Occipital lobe (tissue), 2 donors: ENCODE measurements around the gene OSM. TPM values are rescaled to one million over a fixed set of nuclear protein-coding genes. Genes with fewer than 3 reads are reported as not detected.

Experiments
- DNase-seq: peaks from one replicate; lab custom pipeline; 2025; lab: John Stamatoyannopoulos, UW
- total RNA-seq: library from RNA; depleted of rRNA; stranded (reverse); fragments of >200 nt; gene quantifications from one replicate; pipeline ENCODE4 v1.2.3, GENCODE V29; 2014

Gene OSM
- total RNA-seq, 1 donor from 2014 or later: 0.31 TPM

DNA sequence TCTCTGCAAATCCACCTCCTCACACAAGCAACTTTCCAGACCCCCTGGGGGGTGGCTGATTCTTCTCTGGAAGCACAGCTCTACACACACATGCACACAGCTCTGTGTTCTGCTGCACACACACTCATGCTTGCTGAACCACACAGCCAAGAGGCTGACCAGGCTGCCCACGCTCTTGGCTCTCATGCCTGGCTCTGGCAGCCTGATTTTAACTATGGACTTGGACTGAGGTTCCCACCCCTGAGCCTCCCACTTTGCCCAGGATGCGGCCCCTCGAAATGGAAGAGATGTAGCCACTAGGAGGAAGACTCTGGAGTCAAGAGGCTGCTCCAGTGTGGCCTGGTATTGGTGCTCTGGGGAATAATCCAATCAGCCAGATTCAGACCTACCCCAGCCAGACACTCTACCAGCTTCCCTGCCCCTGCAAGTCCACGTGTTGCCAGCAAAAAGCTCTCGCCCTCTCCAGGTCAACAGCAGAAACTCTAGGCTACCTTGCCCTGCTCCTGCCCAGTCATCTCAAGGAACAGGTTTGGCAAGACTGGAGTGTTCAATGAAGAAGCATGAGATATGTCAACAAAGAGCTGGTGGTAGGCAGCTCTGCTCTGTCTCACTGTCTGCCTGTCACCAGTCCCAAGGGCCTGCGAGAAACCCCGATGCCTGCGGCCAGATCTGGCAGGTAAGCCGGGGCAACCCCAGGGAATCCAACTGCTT is 31.5 kb upstream of the OSM start:
- no peak for DNase-seq

DNA sequence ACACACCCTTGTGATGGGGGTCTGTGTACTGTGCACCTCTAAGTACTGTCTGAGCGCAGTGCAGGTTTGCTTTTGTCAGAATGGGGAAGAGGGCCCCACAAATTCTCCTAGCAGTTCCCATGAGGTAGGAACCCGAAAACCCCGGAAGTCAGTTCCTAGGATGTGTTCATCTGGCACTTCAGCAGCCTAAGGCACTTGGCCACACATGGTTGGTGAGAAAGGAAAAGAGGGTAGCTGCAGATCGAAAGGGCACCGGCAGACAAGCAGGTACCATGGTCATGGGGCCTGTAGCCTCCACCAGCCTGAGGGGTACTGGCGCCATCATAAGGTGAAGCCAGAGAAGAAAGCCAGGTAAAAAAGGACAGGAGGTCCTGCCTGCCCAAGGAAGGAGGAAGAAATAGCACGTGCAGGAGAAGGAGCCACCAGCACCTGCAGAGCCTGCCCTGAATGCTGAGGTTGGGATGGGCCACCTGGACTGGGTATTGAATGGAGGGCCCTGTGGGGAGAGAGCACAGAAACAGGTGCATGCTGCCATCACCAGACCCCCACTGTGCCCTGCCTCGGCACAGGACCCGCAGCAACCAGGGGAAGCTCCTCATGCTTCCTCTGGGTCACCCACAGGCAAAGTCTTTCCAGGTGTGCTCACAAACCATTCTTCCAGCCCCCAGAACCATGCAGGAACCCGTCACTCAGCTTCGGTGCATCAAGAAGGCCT is 30.8 kb upstream of the OSM start:
- DNase-seq: no peak

DNA sequence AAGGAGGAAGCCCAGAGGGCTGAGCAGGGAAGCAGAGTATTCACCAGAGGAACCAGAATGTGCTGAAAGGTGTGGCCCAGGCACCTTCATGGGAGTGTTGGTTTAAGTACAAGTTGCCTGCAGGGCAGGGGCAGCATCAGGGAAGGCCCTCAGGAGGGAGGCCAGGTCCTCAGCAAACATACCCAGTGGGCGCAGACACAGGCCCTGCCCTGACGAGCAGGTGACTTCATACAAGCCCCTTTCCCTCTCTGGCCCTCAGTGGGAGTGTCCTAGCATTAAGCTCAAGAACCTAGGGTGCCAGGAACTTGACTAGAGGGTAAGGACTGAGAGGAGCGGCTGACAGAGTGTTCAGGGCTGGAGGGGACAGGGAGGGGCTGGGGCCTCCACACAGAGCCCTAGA is 30.2 kb upstream of the OSM start:
- DNase-seq: no peak

DNA sequence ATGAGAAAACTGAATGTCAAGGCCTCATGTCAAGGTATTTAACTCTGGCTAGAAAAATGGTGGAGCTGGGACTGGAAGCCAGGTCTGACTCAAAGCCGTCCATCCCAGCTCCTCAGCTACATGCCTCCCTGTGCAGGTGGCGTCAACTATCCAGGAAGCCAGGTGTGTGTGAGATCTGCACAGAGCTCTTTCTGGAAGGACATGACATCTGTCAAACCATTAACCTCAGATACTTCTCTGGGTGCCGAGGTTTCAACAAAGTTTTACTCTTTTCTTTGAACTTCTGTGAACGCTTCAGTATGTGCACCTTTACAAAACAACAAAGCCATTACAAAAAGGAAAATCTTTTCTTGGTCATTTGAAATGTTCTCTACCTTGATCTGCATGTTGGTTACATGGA is 29.7 kb upstream of the OSM start:
- DNase-seq: no peak

DNA sequence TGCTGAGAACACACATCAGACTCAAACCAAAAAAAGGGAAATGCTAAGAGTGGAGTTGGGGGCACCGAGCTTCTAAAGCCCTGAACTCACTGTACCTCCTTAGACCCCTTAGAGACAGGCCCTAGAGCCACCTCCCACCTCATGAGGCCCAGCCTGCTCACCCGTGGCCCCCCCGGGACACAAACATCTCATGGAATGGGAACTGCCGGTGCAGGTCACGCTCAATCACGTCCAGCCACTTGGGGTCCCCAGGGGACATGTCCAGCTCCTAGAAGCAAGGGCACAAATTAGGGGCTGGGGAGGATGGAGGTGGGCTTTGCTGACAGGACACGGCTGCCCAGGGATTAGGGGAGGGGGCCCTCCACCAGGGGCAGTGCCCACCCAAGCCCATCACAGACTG is 28.9 kb upstream of the OSM start:
- DNase-seq: no peak

DNA sequence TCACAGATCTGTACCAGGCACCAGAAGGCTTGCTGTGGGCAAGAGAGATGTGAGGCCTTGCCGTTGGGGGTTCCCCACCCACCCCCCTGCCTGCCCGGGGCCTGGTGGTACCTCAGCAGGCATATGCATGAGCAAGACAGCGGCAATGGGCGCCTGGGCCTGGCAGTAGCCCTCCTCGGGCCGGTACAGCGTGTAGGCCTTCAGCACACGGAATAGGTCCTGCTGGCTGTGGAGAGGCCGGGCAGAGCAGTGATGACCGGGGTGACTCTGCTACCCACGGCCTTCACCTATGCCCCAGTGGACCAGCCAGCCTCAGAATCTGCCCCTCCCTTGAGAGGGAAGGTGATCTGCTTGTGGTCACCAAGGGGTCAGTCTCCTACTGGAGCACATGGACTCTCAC is 28.2 kb upstream of the OSM start:
- DNase-seq: no peak

DNA sequence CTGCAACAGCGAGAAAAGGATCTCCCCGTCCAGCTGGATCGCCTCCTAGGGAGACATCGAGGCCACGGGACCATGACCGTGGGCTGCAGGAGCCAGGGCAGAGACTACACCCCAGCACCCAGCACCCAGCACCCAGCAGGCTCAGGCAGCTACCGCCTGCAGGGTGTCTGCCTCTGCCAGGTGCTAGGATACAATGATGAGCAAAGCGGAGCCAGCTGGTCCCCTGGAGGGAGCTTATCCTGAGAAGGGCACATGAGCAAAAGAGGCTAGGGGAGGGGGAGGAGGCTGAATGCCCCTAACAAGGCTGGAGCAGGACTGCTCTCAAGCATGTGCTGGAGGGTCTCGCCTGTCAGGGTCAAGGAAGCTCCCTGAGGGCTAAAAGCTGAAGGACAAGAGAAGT is 27.4 kb upstream of the OSM start:
- no peak for DNase-seq

DNA sequence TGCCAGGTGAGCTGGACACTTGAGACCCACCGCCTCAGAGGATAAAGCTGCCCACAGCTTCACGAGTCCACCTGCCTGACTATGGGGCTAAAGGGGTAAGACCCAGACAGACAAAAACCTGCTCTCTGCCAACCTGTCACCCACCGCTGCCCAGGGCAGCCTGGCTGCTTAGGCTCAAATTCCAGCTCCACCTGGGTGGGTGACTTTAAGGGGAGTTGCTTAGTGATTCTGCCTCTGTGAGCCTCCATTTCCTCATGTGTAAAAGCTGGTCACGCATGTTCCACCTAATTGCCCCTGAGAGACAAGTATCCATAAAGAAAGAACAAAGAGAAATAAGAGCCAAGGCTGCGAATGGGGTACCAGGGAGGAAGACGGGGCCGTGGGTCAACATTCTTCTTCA is 26.4 kb upstream of the OSM start:
- DNase-seq: no peak

DNA sequence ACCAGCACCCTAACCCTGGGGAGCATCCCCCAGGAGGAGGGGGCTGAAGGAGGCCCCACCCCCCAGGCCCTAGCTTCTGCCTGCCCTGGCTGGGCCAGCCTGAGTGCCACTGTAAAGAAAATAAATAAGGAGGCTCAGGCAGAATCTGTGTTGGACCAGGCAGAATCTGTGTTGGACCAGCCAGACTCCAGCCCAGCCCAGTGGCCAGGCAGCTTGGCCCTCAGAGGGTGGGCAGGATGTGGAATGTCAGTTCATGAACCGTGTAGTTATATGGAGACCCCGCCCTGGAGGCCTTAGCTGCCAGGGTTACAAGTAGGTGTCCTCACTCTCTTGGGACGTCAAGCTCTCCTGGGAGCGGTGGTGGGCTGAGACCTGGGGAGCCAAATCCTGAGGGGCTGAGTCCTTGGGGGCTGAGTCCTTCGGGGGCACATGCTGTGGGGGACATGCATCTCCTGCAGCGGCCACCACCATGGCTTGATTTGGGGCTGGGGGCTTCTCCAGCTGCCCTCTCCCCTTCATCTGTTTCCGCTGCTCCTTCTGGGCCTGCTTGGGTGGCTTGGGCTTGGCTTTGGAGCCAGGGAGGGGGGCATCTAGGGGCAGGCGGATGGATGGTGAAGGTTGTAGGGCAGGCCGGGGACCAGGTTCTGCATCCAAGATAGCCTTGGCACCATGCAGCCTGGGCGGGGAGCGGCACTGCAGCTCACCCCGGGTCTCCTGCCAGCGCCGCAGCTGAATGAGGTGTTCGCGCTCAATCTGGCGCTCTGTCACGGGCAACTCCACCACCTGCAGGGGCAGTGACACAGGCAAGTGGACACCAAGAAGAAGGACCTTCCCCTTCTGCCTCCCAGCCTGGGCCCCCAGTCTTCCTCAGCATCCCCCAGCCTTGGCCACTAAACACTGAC is 25.7 kb upstream of the OSM start:
- no peak for DNase-seq

DNA sequence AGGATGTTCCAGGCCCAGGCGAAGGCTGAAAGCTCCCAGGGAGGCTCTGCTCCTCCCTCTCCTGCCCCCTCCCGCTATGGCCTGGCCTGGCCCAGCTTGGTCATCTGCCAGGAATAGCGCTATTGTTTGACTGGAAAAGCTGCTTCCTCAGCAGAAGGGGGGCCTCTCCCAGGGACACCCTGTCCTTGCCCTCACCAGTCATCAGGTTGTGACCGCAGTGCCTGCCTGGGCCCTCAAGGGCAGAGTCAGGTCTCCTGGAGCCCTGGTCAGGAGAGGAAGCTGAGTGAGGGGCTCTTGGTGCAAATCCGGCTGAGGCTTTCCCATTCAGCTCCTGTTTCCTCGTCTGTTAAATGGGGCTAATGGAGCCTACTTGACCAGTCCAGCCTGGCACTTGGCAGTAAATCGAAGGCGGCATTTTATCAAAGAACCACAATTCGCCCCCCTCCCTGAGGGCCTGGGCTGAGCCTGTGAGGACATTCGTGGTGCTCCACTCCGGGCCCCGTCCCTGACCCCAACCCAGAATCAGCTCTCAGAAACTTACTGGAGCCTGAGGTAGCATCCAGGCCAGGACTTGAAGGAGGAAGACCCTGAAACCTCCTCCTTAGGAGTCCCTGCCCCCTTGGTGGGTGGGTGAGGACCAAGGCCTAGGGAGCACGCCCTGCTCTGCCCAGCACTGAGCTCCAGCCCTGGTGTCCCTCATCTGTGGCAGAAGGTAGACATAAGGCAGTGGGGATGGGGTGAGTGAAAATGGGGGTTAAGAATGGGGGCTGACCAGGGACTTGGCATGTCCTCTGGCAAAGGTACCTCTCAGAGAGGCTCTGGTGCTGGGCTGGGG is 24.6 kb upstream of the OSM start:
- DNase-seq: peak; percentile 74

DNA sequence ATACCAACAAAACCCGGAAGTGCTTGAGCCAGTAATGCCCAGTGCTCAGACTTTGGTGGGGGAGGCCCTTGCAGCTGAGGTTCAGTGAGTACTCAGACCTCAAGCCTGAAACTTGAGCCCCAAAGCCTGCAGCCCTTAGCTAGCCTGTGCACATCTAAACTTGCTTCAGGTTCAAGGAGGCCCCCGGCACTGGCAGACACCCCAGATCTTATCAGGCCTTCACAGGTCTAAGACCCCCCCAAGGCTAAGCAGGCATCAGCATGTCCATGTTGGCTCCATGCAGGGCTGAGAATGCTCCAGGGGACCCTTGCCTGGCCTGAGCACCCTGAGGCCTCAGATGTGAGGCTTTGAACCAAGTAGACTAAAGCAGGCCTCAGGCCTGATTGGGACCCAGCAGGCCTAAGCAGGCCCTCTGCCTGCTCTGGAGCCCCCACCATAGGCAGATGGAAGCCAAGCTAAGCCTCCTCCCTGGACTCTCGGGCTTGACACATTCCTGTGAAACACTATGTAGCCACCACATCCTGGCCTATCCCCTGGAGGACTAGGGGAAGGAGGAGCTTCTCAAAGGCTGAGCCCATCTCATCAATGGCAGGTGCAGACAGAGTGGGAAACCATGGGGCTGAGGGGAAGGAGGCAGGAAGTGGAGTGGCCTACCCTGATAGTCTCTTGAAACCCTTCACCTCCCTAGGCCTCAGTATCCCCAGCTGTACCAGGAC is 23.8 kb upstream of the OSM start:
- DNase-seq: no peak

DNA sequence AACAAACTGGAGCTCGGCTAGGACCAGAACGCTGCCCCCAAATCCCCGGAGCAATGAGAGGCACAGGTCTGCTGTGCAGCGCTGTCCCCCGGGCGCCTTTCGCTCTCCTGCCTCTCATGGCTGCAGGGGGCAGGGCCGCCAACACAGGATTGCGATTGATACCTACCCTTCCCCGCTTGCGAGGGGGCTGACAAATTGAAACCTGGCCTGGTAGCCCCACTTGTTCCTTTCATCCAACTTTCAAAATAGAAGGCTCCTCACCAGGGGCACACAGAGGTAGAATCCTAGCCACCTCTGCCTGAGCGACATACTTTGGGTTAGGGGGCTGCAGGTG is 23.3 kb upstream of the OSM start:
- no peak for DNase-seq

DNA sequence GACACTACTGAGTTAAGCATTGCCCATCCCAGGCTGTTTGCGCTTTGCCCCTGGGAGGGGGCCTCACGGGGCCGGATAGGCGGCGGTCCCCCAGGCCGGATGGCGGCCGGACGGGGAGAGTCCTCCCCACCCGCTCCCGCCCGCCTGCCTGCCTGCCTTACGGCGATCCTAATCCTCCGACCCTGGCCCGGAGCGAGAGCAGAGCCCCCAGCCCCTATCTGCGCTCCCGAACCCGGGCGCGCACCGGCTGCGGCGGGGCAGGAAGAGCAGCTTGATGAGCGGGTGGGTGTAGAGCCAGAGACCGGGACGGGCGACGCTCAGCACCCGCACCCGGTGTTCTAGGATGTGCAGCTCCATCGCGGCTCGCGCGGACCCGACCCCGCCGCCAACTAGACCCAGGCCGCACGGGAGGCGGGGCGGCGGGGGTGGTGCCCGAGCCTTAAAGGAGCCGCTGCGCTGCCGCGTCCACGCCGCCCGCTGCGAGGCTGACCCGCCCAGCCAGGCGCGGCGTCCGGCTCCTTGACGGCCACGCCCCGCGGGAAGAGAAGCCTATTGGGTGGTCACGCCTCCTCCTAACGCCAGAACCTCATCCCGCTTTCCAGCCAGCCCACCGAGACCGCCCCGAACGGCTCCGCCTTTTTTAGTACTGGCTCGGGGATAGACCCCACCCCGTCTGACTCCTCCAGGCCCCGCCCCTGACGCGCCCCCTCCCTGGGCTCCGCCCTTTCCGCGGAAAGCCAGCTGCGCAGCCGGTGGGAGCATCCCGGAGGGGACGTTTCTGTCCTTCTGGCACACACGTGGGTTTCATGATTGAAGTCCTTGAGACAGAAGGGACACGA is 22.7 kb upstream of the OSM start, which contains the start of gene CASTOR1:
Gene CASTOR1 (minus strand): TSS at position 365 of the 839 bp plus-strand sequence. CDS start 8 bp downstream, at position 357.
- peak; percentile 99 for DNase-seq

DNA sequence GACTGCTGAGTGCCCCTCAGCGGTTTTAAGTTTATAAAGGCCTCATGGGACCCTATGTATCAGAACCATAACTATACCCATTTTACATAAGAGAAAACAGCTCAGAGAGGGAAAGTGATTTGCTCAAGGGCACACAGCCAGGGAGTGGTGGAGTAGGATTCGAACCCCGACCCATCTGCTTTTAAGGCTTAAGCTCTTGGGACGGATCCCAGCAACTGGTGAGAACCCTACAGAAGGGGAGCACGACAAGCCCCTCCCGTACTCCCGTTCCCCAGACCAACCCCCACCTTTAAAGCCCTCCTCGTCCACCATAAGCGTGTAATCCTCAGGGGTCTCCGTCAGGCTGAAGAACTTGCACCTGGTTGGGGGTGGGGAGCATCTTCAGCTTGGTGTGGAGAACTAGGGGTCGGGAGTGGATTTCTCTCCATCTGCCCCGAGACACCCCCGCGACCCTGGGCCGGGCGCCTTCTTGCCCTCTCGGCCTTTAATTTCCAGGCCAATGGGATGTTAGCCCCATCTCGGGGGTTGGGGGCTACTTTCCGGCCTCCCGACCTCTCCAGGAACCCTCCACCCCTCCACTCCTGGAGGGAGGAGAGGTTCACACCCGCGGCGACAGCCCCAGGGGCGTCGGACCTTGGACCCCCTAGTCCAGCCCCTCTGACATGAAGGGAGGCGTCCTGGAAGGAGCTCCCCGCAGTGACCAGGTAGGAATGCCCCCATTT is 21.9 kb upstream of the OSM start:
- no peak for DNase-seq

DNA sequence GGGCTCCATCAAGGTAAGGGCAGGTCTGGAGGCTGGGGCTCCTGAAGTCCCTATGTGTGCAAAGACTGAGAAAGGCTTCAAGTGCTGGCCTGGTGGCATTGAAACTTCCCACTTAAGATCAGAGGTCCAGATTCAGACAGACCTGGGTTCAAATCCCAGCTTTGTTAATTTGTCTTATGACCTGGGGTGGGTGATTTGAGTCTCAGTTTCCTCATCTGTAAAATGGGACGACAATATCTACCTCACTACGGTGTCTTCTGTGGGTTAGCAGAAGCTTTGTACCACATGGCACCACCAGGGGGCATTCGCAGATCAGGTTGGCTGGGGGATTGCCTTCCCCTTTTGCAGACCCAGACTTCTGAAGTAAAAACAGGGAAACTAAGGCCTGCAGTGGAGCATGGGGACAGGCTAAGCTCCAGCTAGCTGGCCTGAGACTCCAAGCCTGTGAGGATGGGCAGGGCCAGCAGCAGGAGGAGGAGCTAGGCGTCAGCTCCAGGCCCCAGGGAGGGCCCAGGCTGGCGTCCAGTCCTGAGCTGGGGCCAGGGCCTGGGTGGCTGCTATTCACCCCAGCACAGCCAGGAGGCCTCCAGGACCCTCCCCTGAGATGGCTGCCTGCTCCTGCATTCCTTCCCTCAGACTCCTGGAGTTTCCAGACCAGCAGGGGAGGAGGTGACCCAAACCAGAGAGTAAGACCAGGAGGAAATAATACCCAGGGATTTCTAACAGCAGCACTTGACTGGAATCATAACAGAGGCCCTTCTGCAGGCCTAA is 21.2 kb upstream of the OSM start:
- DNase-seq: peak; percentile 74

DNA sequence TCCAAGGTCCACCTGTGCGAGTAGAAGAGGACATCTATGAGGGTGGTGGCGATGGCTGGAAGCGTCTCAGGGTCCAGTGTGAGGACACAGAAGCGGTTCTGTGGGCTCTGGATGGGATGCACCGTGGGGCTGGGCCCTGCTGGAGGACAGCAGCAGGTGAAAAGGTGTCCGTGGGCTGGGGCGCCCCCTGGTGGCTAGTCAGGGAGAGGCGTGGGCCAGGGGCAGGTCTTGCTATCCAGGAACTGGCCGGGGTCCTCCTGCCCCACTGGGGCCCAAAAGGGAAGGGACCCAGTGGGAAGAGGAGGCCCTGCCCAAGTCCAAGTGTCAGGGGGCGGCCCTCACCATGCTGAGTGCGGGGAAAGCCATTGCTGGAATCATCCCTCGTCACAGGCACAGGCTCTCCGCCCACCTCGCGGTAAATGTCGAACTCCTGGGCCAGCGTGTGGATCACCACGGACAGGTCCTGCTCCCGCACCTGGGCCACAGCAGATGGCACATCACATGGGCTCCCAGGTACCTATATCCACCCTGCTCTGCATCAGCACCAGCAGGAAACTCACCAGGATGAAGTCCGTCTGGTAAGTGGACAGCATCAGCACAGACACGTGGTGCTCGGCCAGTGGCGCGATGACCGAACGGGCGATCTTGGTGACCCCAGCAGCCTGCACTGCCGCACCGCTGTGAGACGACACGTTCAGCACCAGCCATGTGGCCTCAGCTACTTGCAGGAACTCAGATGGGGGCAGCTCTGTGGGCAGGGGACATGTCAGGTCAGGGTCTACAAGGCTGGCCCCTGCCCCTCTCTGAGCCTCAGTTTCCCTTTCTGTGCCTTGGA is 20.4 kb upstream of the OSM start:
- DNase-seq: no peak

DNA sequence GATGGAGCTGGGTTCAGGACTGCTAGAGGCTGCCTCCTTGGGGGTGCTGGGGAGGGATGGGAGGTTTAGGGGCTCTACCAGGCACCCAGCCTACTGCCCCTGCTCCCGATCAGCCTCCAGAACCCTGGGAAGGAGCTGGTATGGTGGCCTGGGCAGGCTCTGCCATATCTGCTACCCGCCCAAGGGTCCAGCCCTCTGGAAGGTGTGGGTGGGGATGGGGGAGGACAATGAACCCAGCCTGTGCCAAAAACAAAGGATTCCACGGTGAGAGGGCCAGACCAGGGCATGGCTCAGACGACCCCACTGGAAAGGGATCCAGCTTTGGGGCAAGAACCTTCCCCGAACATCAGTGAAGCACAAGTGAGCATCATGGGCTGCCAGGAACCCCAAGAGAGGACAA is 19.7 kb upstream of the OSM start:
- no peak for DNase-seq

DNA sequence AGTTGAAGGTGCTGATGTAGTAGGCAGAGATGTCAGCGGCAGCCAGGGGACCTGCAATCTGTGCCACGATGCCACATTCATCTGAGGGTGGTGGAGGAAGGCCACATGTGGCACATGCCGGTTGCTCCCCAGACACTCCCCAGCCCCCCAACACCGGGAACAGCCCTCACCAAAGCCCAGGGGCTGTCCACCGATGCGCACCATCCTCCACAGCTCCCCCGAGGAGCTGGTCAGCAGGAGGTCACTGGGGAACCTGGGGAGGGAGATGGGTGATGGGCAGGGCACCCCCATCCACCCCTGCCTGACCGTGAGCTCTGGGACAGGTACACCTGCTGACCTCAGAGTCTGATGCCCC is 19.2 kb upstream of the OSM start:
- DNase-seq: no peak
